ENCODE measurements around the gene DUSP1. TPM values are rescaled to one million over a fixed set of nuclear protein-coding genes. Genes with fewer than 3 reads are reported as not detected.
A peak's percentile ranks its signal among the peaks of the same experiment; 100 is the strongest.

DUSP1 gene, protein sequence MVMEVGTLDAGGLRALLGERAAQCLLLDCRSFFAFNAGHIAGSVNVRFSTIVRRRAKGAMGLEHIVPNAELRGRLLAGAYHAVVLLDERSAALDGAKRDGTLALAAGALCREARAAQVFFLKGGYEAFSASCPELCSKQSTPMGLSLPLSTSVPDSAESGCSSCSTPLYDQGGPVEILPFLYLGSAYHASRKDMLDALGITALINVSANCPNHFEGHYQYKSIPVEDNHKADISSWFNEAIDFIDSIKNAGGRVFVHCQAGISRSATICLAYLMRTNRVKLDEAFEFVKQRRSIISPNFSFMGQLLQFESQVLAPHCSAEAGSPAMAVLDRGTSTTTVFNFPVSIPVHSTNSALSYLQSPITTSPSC
- total RNA-seq (2016; rRNA removed; fragmentation: Illumina TruSeq; extraction: Trizol) (18.0 and 27.1 TPM in 2 replicates), polyA plus RNA-seq (2011; rRNA removed) (55.5 and 79.2 TPM in 2 replicates), polyA minus RNA-seq (2011; rRNA and poly(A)+ RNA removed; ENCODE audit: low replicate concordance) (142 and 198 TPM in 2 replicates), Bru-seq, nascent RNA (percentile 99 among the genes with signal in this experiment), BruChase-seq, experiment 1, labeled RNA remaining after a 6-hour chase (percentile 76 among the genes with signal in this experiment), BruChase-seq, experiment 2, labeled RNA remaining after a 2-hour chase (percentile 96 among the genes with signal in this experiment)
- total RNA-seq (2016; cell fraction: cytosol; rRNA removed; fragmentation: Illumina TruSeq; extraction: Trizol; ENCODE audit: low read depth): 7.1 and 7.8 TPM in 2 replicates
- total RNA-seq (2016; cell fraction: insoluble cytoplasmic fraction; rRNA removed; fragmentation: Illumina TruSeq; extraction: Trizol): 15.8 and 29.9 TPM in 2 replicates
- total RNA-seq (2016; cell fraction: membrane; rRNA removed; fragmentation: Illumina TruSeq; extraction: Trizol): 14.2 and 16.6 TPM in 2 replicates
- 53.7 and 56.5 TPM in 2 replicates for total RNA-seq (2016; cell fraction: nucleus; rRNA removed; fragmentation: Illumina TruSeq; extraction: Trizol)
- 59.1 and 69.7 TPM in 2 replicates for polyA plus RNA-seq (2011; cell fraction: cytosol; rRNA removed)
- 85.1 and 113 TPM in 2 replicates for polyA plus RNA-seq (2011; cell fraction: nucleus; rRNA removed)
- polyA plus RNA-seq (2012): 48.1 and 56.6 TPM in 2 replicates
- 4.7 and 6.0 TPM in 2 replicates for polyA plus RNA-seq (2016; cell fraction: cytosol; fragmentation: Illumina TruSeq; extraction: Trizol; ENCODE audit: low read depth)
- 17.2 and 23.0 TPM in 2 replicates for polyA plus RNA-seq (2016; cell fraction: insoluble cytoplasmic fraction; fragmentation: Illumina TruSeq; extraction: Trizol; ENCODE audit: low read depth)
- 9.3 and 9.4 TPM in 2 replicates for polyA plus RNA-seq (2016; cell fraction: membrane; fragmentation: Illumina TruSeq; extraction: Trizol; ENCODE audit: low read depth)
- polyA plus RNA-seq (2016; cell fraction: nucleus; fragmentation: Illumina TruSeq; extraction: Trizol; ENCODE audit: insufficient read depth, low read depth): 63.2 and 85.8 TPM in 2 replicates
- 72.5 and 80.5 TPM in 2 replicates for polyA minus RNA-seq (2011; cell fraction: cytosol; rRNA and poly(A)+ RNA removed)
- 95.3 and 131 TPM in 2 replicates for polyA minus RNA-seq (2011; cell fraction: nucleus; rRNA and poly(A)+ RNA removed)
- long read RNA-seq, experiment 1, transcript DUSP1-201 (4 exons, 2,019 nt): major isoform, 50 of 63 reads
- long read RNA-seq, experiment 1, partial matches to known transcripts: 9 of 63 reads
- long read RNA-seq, experiment 1, other reads (novel, unspliced or antisense): 4 of 63 reads
- long read RNA-seq, experiment 2, transcript DUSP1-201 (4 exons, 2,019 nt): major isoform, 60 of 111 reads
- long read RNA-seq, experiment 2, partial matches to known transcripts: 6 of 111 reads
- long read RNA-seq, experiment 2, other reads (novel, unspliced or antisense): 45 of 111 reads

DNA sequence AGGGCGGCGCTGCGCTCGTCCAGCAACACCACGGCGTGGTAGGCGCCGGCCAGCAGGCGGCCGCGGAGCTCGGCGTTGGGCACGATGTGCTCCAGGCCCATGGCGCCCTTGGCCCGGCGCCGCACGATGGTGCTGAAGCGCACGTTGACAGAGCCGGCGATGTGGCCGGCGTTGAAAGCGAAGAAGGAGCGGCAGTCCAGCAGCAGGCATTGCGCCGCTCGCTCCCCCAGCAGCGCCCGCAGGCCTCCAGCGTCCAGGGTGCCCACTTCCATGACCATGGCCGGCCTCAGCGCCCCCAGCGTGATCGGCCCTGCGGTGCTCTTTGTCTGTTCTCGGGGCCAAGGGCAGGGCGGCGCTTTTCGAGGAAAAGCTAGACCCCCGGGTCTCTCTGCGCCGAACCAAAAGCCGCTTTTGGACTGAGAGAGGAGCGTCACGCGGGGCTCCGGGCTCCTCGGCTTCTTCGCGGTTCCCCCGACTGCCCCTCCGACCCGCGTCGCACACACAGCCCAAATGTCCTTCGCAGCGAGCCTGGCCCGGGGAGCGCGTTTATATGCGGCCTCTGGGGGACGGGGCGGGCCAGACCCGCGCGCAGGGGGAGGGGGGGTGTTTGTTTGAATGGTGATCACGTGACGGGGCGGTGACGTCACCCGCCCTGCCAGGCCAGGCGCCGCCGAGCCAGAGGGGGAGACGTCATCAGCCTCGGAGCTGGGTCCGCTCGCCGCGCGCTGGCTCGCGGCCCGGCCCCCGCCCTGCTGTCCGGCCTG is at the start of gene DUSP1:
Gene DUSP1, minus strand, starts transcription at position 521 of the 764 bp plus-strand sequence. Its CDS starts 243 bp downstream, at position 278.
- H3K4me3 ChIP-seq (replicated peaks in 1 of 3; ENCODE audit: insufficient read depth in 1 of 3, low read depth in 2 of 3, low read length in 3 of 3): peak within 1 kb of the TSS; percentile 90 to 94 (median 92)
- H3K79me2 ChIP-seq (ENCODE audit: insufficient read depth, low read length): peaks cover 35% of the 10 kb centered on the region
- H2AFZ ChIP-seq (ENCODE audit: low read length): no peak within 1 kb of the TSS
- H3K27me3 ChIP-seq (ENCODE audit: control insufficient read depth in 1 of 2, insufficient read depth in 2 of 2, low read length in 2 of 2): no peaks in the 10 kb centered on the region; a peak in 1 of 5 replicates
- intact Hi-C loops (cut with micrococcal nuclease; ENCODE audit: unreplicated experiment) (no loop called here), in situ Hi-C loops (cut with HindIII; ENCODE audit: extremely low pct_ligation_motif_present, low pct_unique_long_range_greater_than_20kb) (loop anchor here (5.0 to 10.0 kb wide), 2 partner anchors 84 to 131 kb away; no protein-coding TSS in a partner anchor)
- peak within 1 kb of the TSS; percentile 99 for H3K4me2 ChIP-seq (ENCODE audit: low read depth, low read length)
- H4K20me1 ChIP-seq (ENCODE audit: insufficient read depth, low read length): peaks cover 44% of the 10 kb centered on the region
- ChIA-PET POLR2A (interaction anchor here (0.6 to 17.1 kb wide), 47 partner anchors 8 to 996 kb away, joined by 3 to 425 read pairs (median 6); partner anchors contain the start of genes ERGIC1 and RPL26L1), CTCF (ENCODE audit: low intra/inter-chr PET ratio, low total read pairs) (interaction anchor here (0.7 to 1.9 kb wide), 5 partner anchors 54 to 292 kb away, joined by 3 to 7 read pairs (median 6); no protein-coding TSS in a partner anchor)
- peak within 1 kb of the TSS; percentile 99 for H3K9ac ChIP-seq (ENCODE audit: insufficient read depth, low read depth, low read length)
- peak; percentile 88 for DNase-seq (ENCODE audit: low spot score)
- peak; percentile 64 for ATAC-seq
- peak within 1 kb of the TSS; percentile 98 for H3K27ac ChIP-seq (ENCODE audit: extremely low read length, insufficient read depth, low read length)
- 0% methylated on average over 19 of the region's 89 CpGs for WGBS (ENCODE audit: low lambda C conversion rate)
- BruUV-seq (replicated peaks): no TSS peak
- H3K4me1 ChIP-seq (ENCODE audit: insufficient read depth, low read length): peaks cover 80% of the 10 kb centered on the region
- H3K9me3 ChIP-seq (ENCODE audit: low read length): no peaks in the 10 kb centered on the region
- peak; percentile 66 for FAIRE-seq
- H3K36me3 ChIP-seq (replicated peaks in 1 of 2; ENCODE audit: control insufficient read depth in 1 of 2, insufficient read depth in 2 of 2, low read length in 2 of 2): peaks cover 6 to 27% of the 10 kb centered on the region in 2 experiments
- TF ChIP-seq SIN3A (IDR thresholded peaks at IDR 0.05; ENCODE audit: borderline replicate concordance, low read depth, low read length) (peak; percentile 92; the same call in 1 of the 2 replicates), ZNF383 (CRISPR knock-in tag; IDR thresholded peaks at IDR 0.05; ENCODE audit: borderline replicate concordance) (no peak), WIZ (CRISPR knock-in tag; IDR thresholded peaks at IDR 0.05) (peak; percentile 73; the same call in 1 of the 2 replicates), SP4 (CRISPR knock-in tag; IDR thresholded peaks at IDR 0.05) (peak; percentile 9; the same call in 1 of the 2 replicates), GATAD2A (CRISPR knock-in tag; IDR thresholded peaks at IDR 0.05) (peak; percentile 41), MAFG (CRISPR knock-in tag; IDR thresholded peaks at IDR 0.05) (no peak), ZNF816 (CRISPR knock-in tag; IDR thresholded peaks at IDR 0.05; ENCODE audit: borderline replicate concordance) (peak; percentile 97), SALL2 (CRISPR knock-in tag; IDR thresholded peaks at IDR 0.05) (no peak), GATAD1 (CRISPR knock-in tag; IDR thresholded peaks at IDR 0.05) (peak; percentile 41; the same call in 1 of the 2 replicates), ZNF782 (CRISPR knock-in tag; IDR thresholded peaks at IDR 0.05; ENCODE audit: borderline replicate concordance) (peak; percentile 53; the same call in 1 of the 2 replicates), NBN (conservative IDR thresholded peaks at IDR 0.05) (no peak), ZKSCAN5 (CRISPR knock-in tag; IDR thresholded peaks at IDR 0.05) (no peak)
- TF ChIP-seq, protein P1, sequence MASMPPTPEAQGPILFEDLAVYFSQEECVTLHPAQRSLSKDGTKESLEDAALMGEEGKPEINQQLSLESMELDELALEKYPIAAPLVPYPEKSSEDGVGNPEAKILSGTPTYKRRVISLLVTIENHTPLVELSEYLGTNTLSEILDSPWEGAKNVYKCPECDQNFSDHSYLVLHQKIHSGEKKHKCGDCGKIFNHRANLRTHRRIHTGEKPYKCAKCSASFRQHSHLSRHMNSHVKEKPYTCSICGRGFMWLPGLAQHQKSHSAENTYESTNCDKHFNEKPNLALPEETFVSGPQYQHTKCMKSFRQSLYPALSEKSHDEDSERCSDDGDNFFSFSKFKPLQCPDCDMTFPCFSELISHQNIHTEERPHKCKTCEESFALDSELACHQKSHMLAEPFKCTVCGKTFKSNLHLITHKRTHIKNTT (CRISPR knock-in tag; IDR thresholded peaks at IDR 0.05): no peak
- TF ChIP-seq, protein P2, sequence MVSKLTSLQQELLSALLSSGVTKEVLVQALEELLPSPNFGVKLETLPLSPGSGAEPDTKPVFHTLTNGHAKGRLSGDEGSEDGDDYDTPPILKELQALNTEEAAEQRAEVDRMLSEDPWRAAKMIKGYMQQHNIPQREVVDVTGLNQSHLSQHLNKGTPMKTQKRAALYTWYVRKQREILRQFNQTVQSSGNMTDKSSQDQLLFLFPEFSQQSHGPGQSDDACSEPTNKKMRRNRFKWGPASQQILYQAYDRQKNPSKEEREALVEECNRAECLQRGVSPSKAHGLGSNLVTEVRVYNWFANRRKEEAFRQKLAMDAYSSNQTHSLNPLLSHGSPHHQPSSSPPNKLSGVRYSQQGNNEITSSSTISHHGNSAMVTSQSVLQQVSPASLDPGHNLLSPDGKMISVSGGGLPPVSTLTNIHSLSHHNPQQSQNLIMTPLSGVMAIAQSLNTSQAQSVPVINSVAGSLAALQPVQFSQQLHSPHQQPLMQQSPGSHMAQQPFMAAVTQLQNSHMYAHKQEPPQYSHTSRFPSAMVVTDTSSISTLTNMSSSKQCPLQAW (CRISPR knock-in tag; IDR thresholded peaks at IDR 0.05): peak; percentile 78
